PC-9 (cell line): ENCODE results near the gene SLC35B2. TPM values are rescaled to one million over a fixed set of nuclear protein-coding genes. Genes with fewer than 3 reads are reported as not detected.

Experiments
- BruUV-seq: library from RNA; stranded (reverse); fragments of 400-500 nt; replicated peaks from 2 replicates; lab custom pipeline; 2021; lab: Mats Ljungman, UMichigan
- CTCF ChIA-PET: fragments of 300-600 bp; sonication (Branson Sonifier 250); formaldehyde crosslinking; loops from one replicate; lab custom pipeline; 2022; ENCODE audit warnings: antibody characterized with exemption; lab: Charles Lee
- POLR2A ChIA-PET: fragments of 300-600 bp; sonication (Branson Sonifier 250); formaldehyde crosslinking; loops from one replicate; lab custom pipeline; 2022; ENCODE audit warnings: antibody characterized with exemption; ENCODE audit not compliant: unreplicated experiment; lab: Charles Lee
- DNase-seq, 2 experiments: peaks; one replicate each; pipeline versions ENCODE4 v3.0.0 to v3.0.0-alpha.2; 2015 to 2022; ENCODE audit warnings: mixed read lengths in 1 of 2
- H2AFZ ChIP-seq: fragments of 200-600 bp; sonication (generic); 2 replicates; pipeline ENCODE4 v1.8.1; 2017; ENCODE audit warnings: antibody characterized with exemption
- H3F3A ChIP-seq: fragments of 200-600 bp; sonication (generic); 2 replicates; pipeline ENCODE4 v1.8.1; 2017; ENCODE audit warnings: antibody characterized with exemption, mild to moderate bottlenecking, low read depth; ENCODE audit not compliant: insufficient read depth
- H3K27ac ChIP-seq: fragments of 200-600 bp; sonication (generic); 2 replicates; pipeline ENCODE4 v1.6.1; 2016; ENCODE audit warnings: mixed run types
- H3K27me3 ChIP-seq: fragments of 200-600 bp; sonication (generic); 2 replicates; pipeline ENCODE4 v1.6.1; 2016; ENCODE audit warnings: low read depth, mixed run types; ENCODE audit not compliant: insufficient read depth
- H3K36me3 ChIP-seq: fragments of 200-600 bp; sonication (generic); 2 replicates; pipeline ENCODE4 v1.6.1; 2016; ENCODE audit warnings: low read depth, mixed run types
- H3K4me1 ChIP-seq: fragments of 200-600 bp; sonication (generic); replicated peaks from 2 replicates; pipeline ENCODE4 v1.6.1; 2016; ENCODE audit warnings: mixed run types; ENCODE audit not compliant: insufficient read depth
- H3K4me2 ChIP-seq: fragments of 200-600 bp; sonication (generic); 2 replicates; pipeline ENCODE4 v1.6.1; 2017; ENCODE audit warnings: mixed run types
- H3K4me3 ChIP-seq: fragments of 200-600 bp; sonication (generic); 2 replicates; pipeline ENCODE4 v1.6.1; 2016; ENCODE audit warnings: mixed run types
- H3K79me2 ChIP-seq: fragments of 200-600 bp; sonication (generic); 2 replicates; pipeline ENCODE4 v1.6.1; 2017; ENCODE audit warnings: low read depth, mixed run types
- H3K9me2 ChIP-seq: fragments of 200-600 bp; sonication (generic); 2 replicates; pipeline ENCODE4 v1.8.1; 2017; ENCODE audit warnings: mild to moderate bottlenecking; ENCODE audit not compliant: insufficient read depth
- H3K9me3 ChIP-seq: fragments of 200-600 bp; sonication (generic); 2 replicates; pipeline ENCODE4 v1.8.1; 2016; ENCODE audit warnings: low read depth; ENCODE audit not compliant: insufficient read depth
- H4K20me1 ChIP-seq: fragments of 200-600 bp; sonication (generic); 2 replicates; pipeline ENCODE4 v1.8.1; 2017; ENCODE audit not compliant: insufficient read depth
- EZH2 ChIP-seq: fragments of 200-600 bp; sonication (generic); IDR thresholded peaks from 2 replicates; pipeline ENCODE4 v1.8.0; 2017; ENCODE audit warnings: antibody characterized with exemption, low read depth
- intact Hi-C: fragments of 100-400 bp; cut with micrococcal nuclease; formaldehyde crosslinking; loops from one replicate; pipeline ENCODE4 v1.10.0; 2022; ENCODE audit not compliant: unreplicated experiment
- total RNA-seq: library from RNA; stranded (reverse); gene quantifications from 2 replicates; pipeline ENCODE4 v1.2.3, GENCODE V29; 2021
- TF ChIP-seq, protein P1 (sequence below): fragments of 200-600 bp; sonication (generic); conservative IDR thresholded peaks from 2 replicates; pipeline ENCODE4 v1.6.1; 2017; ENCODE audit warnings: mixed run types, antibody characterized with exemption, mild to moderate bottlenecking, moderate library complexity

The SLC35B2 gene
- total RNA-seq, 1 experiment from 2014 or later, result 59.7 TPM

DNA sequence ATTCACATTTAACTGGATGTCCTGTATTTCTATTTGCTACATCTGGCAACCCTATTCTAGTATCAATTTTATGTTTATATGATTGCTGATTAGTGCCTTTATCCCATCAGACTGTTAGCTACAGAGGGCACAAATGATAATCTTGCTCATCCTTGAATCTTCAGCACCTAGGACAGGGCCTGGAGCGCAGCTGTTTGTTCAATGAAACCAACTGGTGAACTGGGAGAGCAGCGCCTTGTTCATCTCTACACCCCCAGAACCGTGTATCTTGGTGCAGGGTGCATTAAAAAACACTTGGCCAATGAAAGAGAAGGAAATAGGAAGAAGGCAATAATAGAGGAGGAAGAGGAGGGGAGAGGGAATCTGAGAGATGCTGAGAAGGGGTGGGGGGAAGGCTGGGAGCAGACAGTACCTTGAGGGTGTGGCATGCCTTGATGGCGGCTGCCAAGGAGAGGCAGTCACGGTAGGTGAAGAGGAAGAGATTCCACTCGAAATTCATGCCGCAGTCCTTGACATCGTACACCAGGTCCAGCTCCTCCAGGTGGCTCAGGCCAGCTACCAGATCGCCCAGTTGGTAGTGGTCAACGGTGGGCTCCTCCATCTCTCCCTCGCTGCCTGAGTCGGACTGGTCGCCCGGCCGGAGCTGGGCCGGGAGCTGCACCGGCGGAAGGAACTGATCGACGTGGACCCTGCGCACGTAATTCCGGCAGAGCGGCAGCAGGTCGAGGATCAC is 28.4 kb upstream of the SLC35B2 start:
- Histone ChIP-seq H4K20me1 (no peaks in the 10 kb centered on the region), H2AFZ (no peak overlapping the region), H3K9me2 (no peaks in the 10 kb centered on the region), H3K4me1 (no peaks in the 10 kb centered on the region), H3K9me3 (no peaks in the 10 kb centered on the region), H3K27me3 (peaks cover 95% of the 10 kb centered on the region), H3K4me2 (no peak overlapping the region), H3K36me3 (no peaks in the 10 kb centered on the region), H3K4me3 (no peak overlapping the region), H3K27ac (no peak overlapping the region), H3F3A (no peaks in the 10 kb centered on the region), H3K79me2 (no peaks in the 10 kb centered on the region)
- BruUV-seq, result no TSS peak
- no peak for DNase-seq
- ChIA-PET CTCF (no interaction called here), POLR2A (no interaction called here)
- intact Hi-C loops, result no loop called here
- TF ChIP-seq EZH2, result no peak
- TF ChIP-seq, protein P1, sequence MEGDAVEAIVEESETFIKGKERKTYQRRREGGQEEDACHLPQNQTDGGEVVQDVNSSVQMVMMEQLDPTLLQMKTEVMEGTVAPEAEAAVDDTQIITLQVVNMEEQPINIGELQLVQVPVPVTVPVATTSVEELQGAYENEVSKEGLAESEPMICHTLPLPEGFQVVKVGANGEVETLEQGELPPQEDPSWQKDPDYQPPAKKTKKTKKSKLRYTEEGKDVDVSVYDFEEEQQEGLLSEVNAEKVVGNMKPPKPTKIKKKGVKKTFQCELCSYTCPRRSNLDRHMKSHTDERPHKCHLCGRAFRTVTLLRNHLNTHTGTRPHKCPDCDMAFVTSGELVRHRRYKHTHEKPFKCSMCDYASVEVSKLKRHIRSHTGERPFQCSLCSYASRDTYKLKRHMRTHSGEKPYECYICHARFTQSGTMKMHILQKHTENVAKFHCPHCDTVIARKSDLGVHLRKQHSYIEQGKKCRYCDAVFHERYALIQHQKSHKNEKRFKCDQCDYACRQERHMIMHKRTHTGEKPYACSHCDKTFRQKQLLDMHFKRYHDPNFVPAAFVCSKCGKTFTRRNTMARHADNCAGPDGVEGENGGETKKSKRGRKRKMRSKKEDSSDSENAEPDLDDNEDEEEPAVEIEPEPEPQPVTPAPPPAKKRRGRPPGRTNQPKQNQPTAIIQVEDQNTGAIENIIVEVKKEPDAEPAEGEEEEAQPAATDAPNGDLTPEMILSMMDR, result no peak

GRCh38 chr6:44284867-44285266 is 27.5 kb upstream of the SLC35B2 start:
- no peaks in the 10 kb centered on the region for H4K20me1 ChIP-seq
- intact Hi-C loops, result no loop called here
- POLR2A ChIA-PET, result no interaction called here
- no peaks in the 10 kb centered on the region for H3K9me2 ChIP-seq
- H3F3A ChIP-seq, result no peaks in the 10 kb centered on the region
- H3K4me1 ChIP-seq, result no peaks in the 10 kb centered on the region
- H3K4me3 ChIP-seq, result no peak overlapping the region
- H3K79me2 ChIP-seq, result no peaks in the 10 kb centered on the region
- no peak overlapping the region for H3K27ac ChIP-seq
- BruUV-seq, result no TSS peak
- TF ChIP-seq, protein P1, result no peak
- TF ChIP-seq EZH2, result no peak
- DNase-seq, result no peak
- CTCF ChIA-PET, result no interaction called here
- no peaks in the 10 kb centered on the region for H3K36me3 ChIP-seq
- H3K27me3 ChIP-seq, result peaks cover 93% of the 10 kb centered on the region
- H2AFZ ChIP-seq, result no peak overlapping the region
- H3K4me2 ChIP-seq, result no peak overlapping the region
- no peaks in the 10 kb centered on the region for H3K9me3 ChIP-seq

DNA sequence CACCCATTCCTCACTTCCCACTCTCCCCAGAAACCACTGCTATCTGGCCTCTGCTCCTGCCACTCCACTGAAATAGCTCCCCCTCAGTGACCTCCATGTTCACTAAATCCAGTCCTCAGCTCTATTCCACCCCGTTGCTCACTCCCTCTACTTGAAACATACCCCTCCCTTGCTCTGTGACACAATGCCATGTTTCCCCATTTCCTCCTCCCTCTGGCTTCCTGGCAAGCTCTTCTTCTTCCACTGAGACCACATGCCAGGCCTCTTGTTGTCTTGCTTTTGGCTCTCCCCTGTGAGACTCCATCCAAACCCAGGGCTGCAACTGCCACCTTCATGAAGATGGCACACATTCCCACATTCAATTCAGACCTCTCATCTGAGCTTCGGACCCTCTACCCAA is 26.8 kb upstream of the SLC35B2 start:
- no peaks in the 10 kb centered on the region for H3K4me1 ChIP-seq
- no peaks in the 10 kb centered on the region for H3K79me2 ChIP-seq
- H3K4me2 ChIP-seq, result no peak overlapping the region
- no peaks in the 10 kb centered on the region for H3K9me2 ChIP-seq
- H3K27me3 ChIP-seq, result peaks cover 87% of the 10 kb centered on the region
- TF ChIP-seq EZH2, result no peak
- TF ChIP-seq, protein P1, result no peak
- H4K20me1 ChIP-seq, result no peaks in the 10 kb centered on the region
- intact Hi-C loops, result no loop called here
- H3K27ac ChIP-seq, result no peak overlapping the region
- BruUV-seq, result no TSS peak
- DNase-seq, result no peak
- H3K36me3 ChIP-seq, result no peaks in the 10 kb centered on the region
- no peak overlapping the region for H2AFZ ChIP-seq
- H3K9me3 ChIP-seq, result no peaks in the 10 kb centered on the region
- H3F3A ChIP-seq, result no peaks in the 10 kb centered on the region
- POLR2A ChIA-PET, result no interaction called here
- CTCF ChIA-PET, result no interaction called here
- no peak overlapping the region for H3K4me3 ChIP-seq
